Measurements from ENCODE around the gene KLRD1.

GRCh38 chr12:10358969-10359368 is 51.3 kb downstream of the KLRD1 start:
- TF ChIP-seq POLR2A (IDR thresholded peaks at IDR 0.05) (no peak), CTCF (IDR thresholded peaks at IDR 0.05) (no peak)

All from lower leg skin (tissue), 3 donors.